Neural cell (in vitro differentiated cells): ENCODE data around the gene BTBD16. TPM values are rescaled to one million over a fixed set of nuclear protein-coding genes. Genes with fewer than 3 reads are reported as not detected.

Experiments used
- H2AFZ ChIP-seq: fragments of 200-600, 300-800 bp; sonication (generic), shearing (Covaris generic); 2 replicates; pipeline ENCODE4 v1.6.0; 2014; ENCODE audit warnings: low read depth, mild to moderate bottlenecking, antibody characterized with exemption, low read length, moderate library complexity
- H3F3A ChIP-seq: fragments of 200-600 bp; shearing (Covaris generic); 2 replicates; pipeline ENCODE4 v1.6.1; 2016; ENCODE audit warnings: mild to moderate bottlenecking, moderate library complexity, mixed read lengths, antibody characterized with exemption, low read length; ENCODE audit not compliant: insufficient read depth, poor library complexity, severe bottlenecking
- H3K27ac ChIP-seq: fragments of 200-600, 300-800 bp; sonication (generic), shearing (Covaris generic); 2 replicates; pipeline ENCODE4 v1.5.1; 2014; ENCODE audit warnings: mild to moderate bottlenecking, low read length, moderate library complexity
- H3K27me3 ChIP-seq: fragments of 300-800, 200-600 bp; sonication (generic), shearing (Covaris generic); 2 replicates; pipeline ENCODE4 v1.6.0; 2014; ENCODE audit warnings: mild to moderate bottlenecking, low read depth, low read length, moderate library complexity; ENCODE audit not compliant: insufficient read depth
- H3K36me3 ChIP-seq: fragments of 300-800, 200-600 bp; sonication (generic), shearing (Covaris generic); 2 replicates; pipeline ENCODE4 v1.5.1; 2014; ENCODE audit warnings: mild to moderate bottlenecking, antibody characterized with exemption, low read length, moderate library complexity; ENCODE audit not compliant: insufficient read depth
- H3K4me2 ChIP-seq: fragments of 300-800, 200-600 bp; sonication (generic), shearing (Covaris generic); 2 replicates; pipeline ENCODE4 v1.6.0; 2014; ENCODE audit warnings: mild to moderate bottlenecking, low read length
- H3K4me3 ChIP-seq: fragments of 300-800, 200-600 bp; sonication (generic), shearing (Covaris generic); 2 replicates; pipeline ENCODE4 v1.5.1; 2014; ENCODE audit warnings: mild to moderate bottlenecking, low read length, moderate library complexity
- H3K79me2 ChIP-seq: fragments of 200-600 bp; shearing (Covaris generic); replicated peaks from 2 replicates; pipeline ENCODE4 v1.6.0; 2014; ENCODE audit warnings: mild to moderate bottlenecking, low read length, moderate library complexity; ENCODE audit not compliant: insufficient read depth
- H3K9ac ChIP-seq: fragments of 300-800, 200-600 bp; sonication (generic), shearing (Covaris generic); 2 replicates; pipeline ENCODE4 v1.6.1; 2016; ENCODE audit warnings: mild to moderate bottlenecking, low read length, mixed read lengths
- H3K9me2 ChIP-seq: fragments of 200-600 bp; shearing (Covaris generic); 2 replicates; pipeline ENCODE4 v1.6.1; 2016; ENCODE audit warnings: mild to moderate bottlenecking, low read length, mixed read lengths; ENCODE audit not compliant: insufficient read depth
- H3K9me3 ChIP-seq: fragments of 200-600, 300-800 bp; sonication (generic), shearing (Covaris generic); 2 replicates; pipeline ENCODE4 v1.6.1; 2016; ENCODE audit warnings: mild to moderate bottlenecking, mixed run types, low read length, moderate library complexity, mixed read lengths
- H4K20me1 ChIP-seq: fragments of 200-600 bp; shearing (Covaris generic); 2 replicates; pipeline ENCODE4 v1.6.1; 2016; ENCODE audit warnings: mild to moderate bottlenecking, mixed run types; ENCODE audit not compliant: insufficient read depth
- EP300 ChIP-seq: fragments of 450-650 bp; conservative IDR thresholded peaks from 2 replicates; pipeline ENCODE4 v1.6.1; 2014; ENCODE audit warnings: antibody characterized with exemption, mild to moderate bottlenecking, moderate library complexity; ENCODE audit not compliant: poor library complexity, severe bottlenecking
- EZH2 ChIP-seq: fragments of 200-600, 300-800 bp; shearing (Covaris generic), sonication (generic); IDR thresholded peaks from 2 replicates; pipeline ENCODE4 v1.6.1; 2014; ENCODE audit warnings: antibody characterized with exemption, low read length, borderline replicate concordance, mild to moderate bottlenecking; ENCODE audit not compliant: insufficient read depth, poor library complexity, severe bottlenecking
- MXI1 ChIP-seq: fragments of 450-650 bp; conservative IDR thresholded peaks from 2 replicates; pipeline ENCODE4 v1.6.1; 2014; ENCODE audit warnings: antibody characterized with exemption, mild to moderate bottlenecking; ENCODE audit not compliant: poor library complexity, severe bottlenecking
- POLR2AphosphoS5 ChIP-seq: IDR thresholded peaks from 2 replicates; pipeline ENCODE4 v1.6.1; 2012
- RAD21 ChIP-seq: fragments of 450-650 bp; conservative IDR thresholded peaks from 2 replicates; pipeline ENCODE4 v1.6.1; 2014; ENCODE audit warnings: antibody characterized with exemption, mild to moderate bottlenecking, moderate library complexity
- SMC3 ChIP-seq: fragments of 450-650 bp; conservative IDR thresholded peaks from 2 replicates; pipeline ENCODE4 v1.6.1; 2014; ENCODE audit warnings: antibody characterized with exemption, mild to moderate bottlenecking, moderate library complexity; ENCODE audit not compliant: poor library complexity
- TAF1 ChIP-seq: IDR thresholded peaks from 2 replicates; pipeline ENCODE4 v1.6.1; 2012; ENCODE audit warnings: low read depth
- polyA plus RNA-seq: library from polyadenylated mRNA; depleted of rRNA; stranded (reverse); fragments of >200 nt; gene quantifications from 2 replicates; pipeline ENCODE4 v1.2.3, GENCODE V29; 2014
- TF ChIP-seq, protein P1 (sequence below): fragments of 450-650 bp; IDR thresholded peaks from 2 replicates; pipeline ENCODE4 v1.5.1; 2014; ENCODE audit warnings: antibody characterized with exemption, mild to moderate bottlenecking, moderate library complexity; ENCODE audit not compliant: poor library complexity, severe bottlenecking
- TF ChIP-seq, protein P2 (sequence below): IDR thresholded peaks from 2 replicates; pipeline ENCODE4 v1.6.1; 2012; ENCODE audit warnings: borderline replicate concordance

BTBD16 gene
- polyA plus RNA-seq, 1 donor from 2014 or later, result not detected

DNA sequence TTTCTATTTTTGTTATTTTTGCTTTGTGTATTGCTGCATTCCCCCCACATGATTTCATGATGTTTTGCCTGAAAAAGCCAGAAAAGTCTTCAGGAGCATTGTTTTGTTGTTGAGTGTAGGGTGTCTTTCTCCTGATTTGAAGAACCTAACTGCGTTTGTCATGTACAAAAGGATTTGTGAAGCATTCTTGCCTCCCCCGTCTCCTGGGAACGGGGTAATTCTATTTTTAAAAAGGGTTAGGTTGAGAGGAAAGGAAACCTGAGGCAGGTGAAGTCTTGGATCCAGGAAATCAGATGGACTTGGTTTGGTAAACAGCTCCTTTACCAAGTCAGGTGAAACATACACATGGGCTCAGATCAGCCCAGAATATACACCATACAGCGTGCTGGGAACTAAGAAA is 26.0 kb upstream of the BTBD16 start:
- Histone ChIP-seq H3K9ac (no peak overlapping the region), H3K79me2 (no peaks in the 10 kb centered on the region), H3K27me3 (no peaks in the 10 kb centered on the region), H3K36me3 (no peaks in the 10 kb centered on the region), H4K20me1 (no peaks in the 10 kb centered on the region), H3K27ac (no peak overlapping the region), H2AFZ (no peak overlapping the region), H3K4me2 (no peak overlapping the region), H3K4me3 (no peak overlapping the region), H3K9me3 (no peaks in the 10 kb centered on the region), H3K9me2 (no peaks in the 10 kb centered on the region), H3F3A (no peaks in the 10 kb centered on the region)
- TF ChIP-seq RAD21 (no peak), MXI1 (no peak), POLR2AphosphoS5 (no peak), SMC3 (no peak), EZH2 (no peak), TAF1 (no peak), EP300 (no peak)
- TF ChIP-seq, protein P1, sequence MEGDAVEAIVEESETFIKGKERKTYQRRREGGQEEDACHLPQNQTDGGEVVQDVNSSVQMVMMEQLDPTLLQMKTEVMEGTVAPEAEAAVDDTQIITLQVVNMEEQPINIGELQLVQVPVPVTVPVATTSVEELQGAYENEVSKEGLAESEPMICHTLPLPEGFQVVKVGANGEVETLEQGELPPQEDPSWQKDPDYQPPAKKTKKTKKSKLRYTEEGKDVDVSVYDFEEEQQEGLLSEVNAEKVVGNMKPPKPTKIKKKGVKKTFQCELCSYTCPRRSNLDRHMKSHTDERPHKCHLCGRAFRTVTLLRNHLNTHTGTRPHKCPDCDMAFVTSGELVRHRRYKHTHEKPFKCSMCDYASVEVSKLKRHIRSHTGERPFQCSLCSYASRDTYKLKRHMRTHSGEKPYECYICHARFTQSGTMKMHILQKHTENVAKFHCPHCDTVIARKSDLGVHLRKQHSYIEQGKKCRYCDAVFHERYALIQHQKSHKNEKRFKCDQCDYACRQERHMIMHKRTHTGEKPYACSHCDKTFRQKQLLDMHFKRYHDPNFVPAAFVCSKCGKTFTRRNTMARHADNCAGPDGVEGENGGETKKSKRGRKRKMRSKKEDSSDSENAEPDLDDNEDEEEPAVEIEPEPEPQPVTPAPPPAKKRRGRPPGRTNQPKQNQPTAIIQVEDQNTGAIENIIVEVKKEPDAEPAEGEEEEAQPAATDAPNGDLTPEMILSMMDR, result no peak
- TF ChIP-seq, protein P2, sequence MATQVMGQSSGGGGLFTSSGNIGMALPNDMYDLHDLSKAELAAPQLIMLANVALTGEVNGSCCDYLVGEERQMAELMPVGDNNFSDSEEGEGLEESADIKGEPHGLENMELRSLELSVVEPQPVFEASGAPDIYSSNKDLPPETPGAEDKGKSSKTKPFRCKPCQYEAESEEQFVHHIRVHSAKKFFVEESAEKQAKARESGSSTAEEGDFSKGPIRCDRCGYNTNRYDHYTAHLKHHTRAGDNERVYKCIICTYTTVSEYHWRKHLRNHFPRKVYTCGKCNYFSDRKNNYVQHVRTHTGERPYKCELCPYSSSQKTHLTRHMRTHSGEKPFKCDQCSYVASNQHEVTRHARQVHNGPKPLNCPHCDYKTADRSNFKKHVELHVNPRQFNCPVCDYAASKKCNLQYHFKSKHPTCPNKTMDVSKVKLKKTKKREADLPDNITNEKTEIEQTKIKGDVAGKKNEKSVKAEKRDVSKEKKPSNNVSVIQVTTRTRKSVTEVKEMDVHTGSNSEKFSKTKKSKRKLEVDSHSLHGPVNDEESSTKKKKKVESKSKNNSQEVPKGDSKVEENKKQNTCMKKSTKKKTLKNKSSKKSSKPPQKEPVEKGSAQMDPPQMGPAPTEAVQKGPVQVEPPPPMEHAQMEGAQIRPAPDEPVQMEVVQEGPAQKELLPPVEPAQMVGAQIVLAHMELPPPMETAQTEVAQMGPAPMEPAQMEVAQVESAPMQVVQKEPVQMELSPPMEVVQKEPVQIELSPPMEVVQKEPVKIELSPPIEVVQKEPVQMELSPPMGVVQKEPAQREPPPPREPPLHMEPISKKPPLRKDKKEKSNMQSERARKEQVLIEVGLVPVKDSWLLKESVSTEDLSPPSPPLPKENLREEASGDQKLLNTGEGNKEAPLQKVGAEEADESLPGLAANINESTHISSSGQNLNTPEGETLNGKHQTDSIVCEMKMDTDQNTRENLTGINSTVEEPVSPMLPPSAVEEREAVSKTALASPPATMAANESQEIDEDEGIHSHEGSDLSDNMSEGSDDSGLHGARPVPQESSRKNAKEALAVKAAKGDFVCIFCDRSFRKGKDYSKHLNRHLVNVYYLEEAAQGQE, result no peak

DNA sequence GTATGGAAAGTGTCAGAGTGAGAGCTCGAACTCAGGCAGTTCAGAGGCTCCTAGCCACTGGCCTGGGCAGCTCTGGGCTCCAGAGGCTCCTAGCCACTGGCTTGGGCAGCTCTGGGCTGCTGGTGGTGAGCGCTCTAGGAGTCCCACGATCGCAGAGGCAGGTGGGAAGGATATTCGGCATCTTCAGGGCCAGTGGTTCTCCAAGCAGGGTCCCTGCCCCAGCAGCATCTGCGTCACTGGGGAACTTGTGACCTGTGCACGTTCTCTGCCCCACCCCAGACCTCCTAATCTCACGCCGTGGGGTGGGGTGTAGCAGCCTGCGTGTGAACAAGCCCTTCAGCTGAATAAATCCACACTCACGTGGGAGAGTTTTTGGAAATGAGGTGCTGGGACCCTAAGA is 25.2 kb upstream of the BTBD16 start:
- H4K20me1 ChIP-seq, result no peaks in the 10 kb centered on the region
- no peaks in the 10 kb centered on the region for H3K36me3 ChIP-seq
- no peaks in the 10 kb centered on the region for H3K9me2 ChIP-seq
- H3K9ac ChIP-seq, result no peak overlapping the region
- no peak for TF ChIP-seq POLR2AphosphoS5
- no peak for TF ChIP-seq SMC3
- TF ChIP-seq, protein P1, result no peak
- no peak for TF ChIP-seq MXI1
- TF ChIP-seq, protein P2, result no peak
- TF ChIP-seq EZH2, result no peak
- TF ChIP-seq TAF1, result no peak
- TF ChIP-seq RAD21, result no peak
- TF ChIP-seq EP300, result no peak
- no peak overlapping the region for H3K4me3 ChIP-seq
- H3K4me2 ChIP-seq, result no peak overlapping the region
- H3F3A ChIP-seq, result no peaks in the 10 kb centered on the region
- H3K79me2 ChIP-seq, result no peaks in the 10 kb centered on the region
- H2AFZ ChIP-seq, result no peak overlapping the region
- no peak overlapping the region for H3K27ac ChIP-seq
- no peaks in the 10 kb centered on the region for H3K9me3 ChIP-seq
- no peaks in the 10 kb centered on the region for H3K27me3 ChIP-seq
